Measurements from ENCODE around the gene LPIN3.

LPIN3 gene

GRCh38 chr20:41350408-41350962, 9.9 kb downstream of the LPIN3 start:
- no peak for DNase-seq
- H3K14ac ChIP-seq (ENCODE audit: low read length in 2 of 2), result no peak overlapping the region
- H3K79me1 ChIP-seq (replicated peaks; ENCODE audit: low read length, poor library complexity, severe bottlenecking), result peaks cover 6% of the 10 kb centered on the region
- H3K9me3 ChIP-seq (ENCODE audit: control insufficient read depth, low read length), result no peaks in the 10 kb centered on the region
- no peak overlapping the region for H3K9ac ChIP-seq (ENCODE audit: low read length)
- no peaks in the 10 kb centered on the region for H3K27me3 ChIP-seq (ENCODE audit: control insufficient read depth in 1 of 2, insufficient read depth in 1 of 2, low read length in 2 of 2)
- no peak overlapping the region for H2AFZ ChIP-seq (ENCODE audit: low read depth, low read length)
- no peak overlapping the region for H2BK120ac ChIP-seq (ENCODE audit: low read depth, low read length)
- H4K91ac ChIP-seq (ENCODE audit: low read length), result no peak overlapping the region
- H4K8ac ChIP-seq (ENCODE audit: low read length), result no peak overlapping the region
- no peak overlapping the region for H3K4ac ChIP-seq (ENCODE audit: low read depth in 1 of 2, low read length in 2 of 2)
- H3K27ac ChIP-seq (ENCODE audit: low read length, poor library complexity, severe bottlenecking), result no peak overlapping the region
- 94% methylated on average over 7 of the region's 7 CpGs for WGBS
- no peak overlapping the region for H3K23ac ChIP-seq (ENCODE audit: low read length in 2 of 2)
- H3K36me3 ChIP-seq (ENCODE audit: control insufficient read depth in 1 of 2, insufficient read depth in 2 of 2, low read depth in 1 of 2, low read length in 2 of 2), result peaks cover 72 to 82% of the 10 kb centered on the region in 2 experiments
- H3K4me2 ChIP-seq (ENCODE audit: low read length, poor library complexity, severe bottlenecking), result no peak overlapping the region
- no peak overlapping the region for H2BK15ac ChIP-seq (ENCODE audit: low read depth, poor library complexity, severe bottlenecking)
- H2BK12ac ChIP-seq (ENCODE audit: low read length in 2 of 2), result no peak overlapping the region
- H2BK5ac ChIP-seq (ENCODE audit: low read depth, low read length, poor library complexity, severe bottlenecking), result no peak overlapping the region
- H3K18ac ChIP-seq (ENCODE audit: low read depth in 1 of 2, low read length in 2 of 2), result no peak overlapping the region
- H3K4me1 ChIP-seq (ENCODE audit: control insufficient read depth, insufficient read depth, low read depth, low read length), result peaks cover 2% of the 10 kb centered on the region
- H3K4me3 ChIP-seq (ENCODE audit: insufficient read depth in 1 of 2, low read depth in 1 of 2, low read length in 2 of 2), result no peak overlapping the region
- no peak overlapping the region for H2AK5ac ChIP-seq (ENCODE audit: low read length, severe bottlenecking)

GRCh38 chr20:41352106-41352505, 11.5 kb downstream of the LPIN3 start:
- Histone ChIP-seq H3K27ac (ENCODE audit: low read length, poor library complexity, severe bottlenecking) (no peak overlapping the region), H4K91ac (ENCODE audit: low read length) (no peak overlapping the region)
- WGBS, result 97% methylated on average over 4 of the region's 4 CpGs

GRCh38 chr20:41352666-41353065, 12.0 kb downstream of the LPIN3 start:
- H4K8ac ChIP-seq (ENCODE audit: low read length), result no peak overlapping the region
- no peak overlapping the region for H2BK5ac ChIP-seq (ENCODE audit: low read depth, low read length, poor library complexity, severe bottlenecking)
- no peak overlapping the region for H2BK15ac ChIP-seq (ENCODE audit: low read depth, poor library complexity, severe bottlenecking)
- no peaks in the 10 kb centered on the region for H3K4me1 ChIP-seq (ENCODE audit: control insufficient read depth, insufficient read depth, low read depth, low read length)
- 83% methylated on average over 5 of the region's 5 CpGs for WGBS
- no peak overlapping the region for H3K9ac ChIP-seq (ENCODE audit: low read length)
- H2AFZ ChIP-seq (ENCODE audit: low read depth, low read length), result no peak overlapping the region
- no peak overlapping the region for H2AK5ac ChIP-seq (ENCODE audit: low read length, severe bottlenecking)
- H3K27me3 ChIP-seq (ENCODE audit: control insufficient read depth in 1 of 2, insufficient read depth in 1 of 2, low read length in 2 of 2), result no peaks in the 10 kb centered on the region
- no peak overlapping the region for H3K4ac ChIP-seq (ENCODE audit: low read depth in 1 of 2, low read length in 2 of 2)
- no peak overlapping the region for H3K27ac ChIP-seq (ENCODE audit: low read length, poor library complexity, severe bottlenecking)
- H3K23ac ChIP-seq (ENCODE audit: low read length in 2 of 2), result no peak overlapping the region
- no peak overlapping the region for H4K91ac ChIP-seq (ENCODE audit: low read length)
- no peak overlapping the region for H3K4me3 ChIP-seq (ENCODE audit: insufficient read depth in 1 of 2, low read depth in 1 of 2, low read length in 2 of 2)
- H2BK12ac ChIP-seq (ENCODE audit: low read length in 2 of 2), result no peak overlapping the region
- peaks cover 79 to 89% of the 10 kb centered on the region in 2 experiments for H3K36me3 ChIP-seq (ENCODE audit: control insufficient read depth in 1 of 2, insufficient read depth in 2 of 2, low read depth in 1 of 2, low read length in 2 of 2)
- H3K4me2 ChIP-seq (ENCODE audit: low read length, poor library complexity, severe bottlenecking), result no peak overlapping the region
- no peak overlapping the region for H2BK120ac ChIP-seq (ENCODE audit: low read depth, low read length)
- H3K9me3 ChIP-seq (ENCODE audit: control insufficient read depth, low read length), result no peaks in the 10 kb centered on the region
- H3K18ac ChIP-seq (ENCODE audit: low read depth in 1 of 2, low read length in 2 of 2), result no peak overlapping the region
- H3K14ac ChIP-seq (ENCODE audit: low read length in 2 of 2), result no peak overlapping the region
- no peak for DNase-seq
- peaks cover 2% of the 10 kb centered on the region for H3K79me1 ChIP-seq (replicated peaks; ENCODE audit: low read length, poor library complexity, severe bottlenecking)

More at GRCh38 chr20:41352106-41352505, 11.5 kb downstream of the LPIN3 start:
- no peak overlapping the region for H2BK5ac ChIP-seq (ENCODE audit: low read depth, low read length, poor library complexity, severe bottlenecking)
- peaks cover 79 to 88% of the 10 kb centered on the region in 2 experiments for H3K36me3 ChIP-seq (ENCODE audit: control insufficient read depth in 1 of 2, insufficient read depth in 2 of 2, low read depth in 1 of 2, low read length in 2 of 2)
- H2AFZ ChIP-seq (ENCODE audit: low read depth, low read length), result no peak overlapping the region
- H4K8ac ChIP-seq (ENCODE audit: low read length), result no peak overlapping the region
- H3K4me2 ChIP-seq (ENCODE audit: low read length, poor library complexity, severe bottlenecking), result no peak overlapping the region
- H2BK15ac ChIP-seq (ENCODE audit: low read depth, poor library complexity, severe bottlenecking), result no peak overlapping the region
- no peak overlapping the region for H3K14ac ChIP-seq (ENCODE audit: low read length in 2 of 2)
- no peak overlapping the region for H2BK120ac ChIP-seq (ENCODE audit: low read depth, low read length)
- no peak overlapping the region for H3K23ac ChIP-seq (ENCODE audit: low read length in 2 of 2)
- H3K4me3 ChIP-seq (ENCODE audit: insufficient read depth in 1 of 2, low read depth in 1 of 2, low read length in 2 of 2), result no peak overlapping the region
- H2AK5ac ChIP-seq (ENCODE audit: low read length, severe bottlenecking), result no peak overlapping the region
- no peaks in the 10 kb centered on the region for H3K9me3 ChIP-seq (ENCODE audit: control insufficient read depth, low read length)
- no peaks in the 10 kb centered on the region for H3K27me3 ChIP-seq (ENCODE audit: control insufficient read depth in 1 of 2, insufficient read depth in 1 of 2, low read length in 2 of 2)
- peaks cover 2% of the 10 kb centered on the region for H3K79me1 ChIP-seq (replicated peaks; ENCODE audit: low read length, poor library complexity, severe bottlenecking)
- no peak overlapping the region for H2BK12ac ChIP-seq (ENCODE audit: low read length in 2 of 2)
- no peak overlapping the region for H3K9ac ChIP-seq (ENCODE audit: low read length)
- no peak overlapping the region for H3K4ac ChIP-seq (ENCODE audit: low read depth in 1 of 2, low read length in 2 of 2)
- H3K4me1 ChIP-seq (ENCODE audit: control insufficient read depth, insufficient read depth, low read depth, low read length), result no peaks in the 10 kb centered on the region
- H3K18ac ChIP-seq (ENCODE audit: low read depth in 1 of 2, low read length in 2 of 2), result no peak overlapping the region
- no peak for DNase-seq

DNA sequence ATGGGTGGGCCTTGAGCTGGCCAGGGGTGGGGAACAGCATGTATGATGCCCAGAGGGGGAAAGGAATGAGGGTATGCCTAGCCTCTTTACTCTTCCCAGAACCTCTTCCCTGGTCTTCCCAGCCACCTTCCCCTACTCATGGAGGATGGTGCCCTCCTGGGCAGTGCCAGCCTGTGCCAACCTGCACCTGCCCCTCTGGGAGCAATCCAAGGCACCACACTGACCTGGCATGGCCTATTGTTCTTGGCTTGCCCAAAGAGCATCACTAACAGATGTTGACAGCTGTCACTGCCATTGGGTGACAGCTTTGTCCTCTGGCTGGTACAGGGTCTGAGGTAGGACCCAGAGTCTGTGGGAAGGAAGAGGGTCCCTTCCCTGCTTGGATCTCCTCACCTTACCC, 12.9 kb downstream of the LPIN3 start:
- Histone ChIP-seq H4K8ac (ENCODE audit: low read length) (no peak overlapping the region), H4K91ac (ENCODE audit: low read length) (peak overlapping the region; percentile 25), H3K9me3 (ENCODE audit: control insufficient read depth, low read length) (no peaks in the 10 kb centered on the region), H3K27ac (ENCODE audit: low read length, poor library complexity, severe bottlenecking) (no peak overlapping the region), H2BK12ac (ENCODE audit: low read length in 2 of 2) (no peak overlapping the region), H2AFZ (ENCODE audit: low read depth, low read length) (no peak overlapping the region), H3K79me1 (replicated peaks; ENCODE audit: low read length, poor library complexity, severe bottlenecking) (no peaks in the 10 kb centered on the region), H3K27me3 (ENCODE audit: control insufficient read depth in 1 of 2, insufficient read depth in 1 of 2, low read length in 2 of 2) (no peaks in the 10 kb centered on the region), H2BK15ac (ENCODE audit: low read depth, poor library complexity, severe bottlenecking) (no peak overlapping the region), H3K9ac (ENCODE audit: low read length) (no peak overlapping the region), H3K4ac (ENCODE audit: low read depth in 1 of 2, low read length in 2 of 2) (no peak overlapping the region), H3K4me2 (ENCODE audit: low read length, poor library complexity, severe bottlenecking) (no peak overlapping the region), H3K14ac (ENCODE audit: low read length in 2 of 2) (no peak overlapping the region), H3K4me1 (ENCODE audit: control insufficient read depth, insufficient read depth, low read depth, low read length) (peaks cover 3% of the 10 kb centered on the region), H2AK5ac (ENCODE audit: low read length, severe bottlenecking) (no peak overlapping the region), H2BK120ac (ENCODE audit: low read depth, low read length) (no peak overlapping the region), H3K4me3 (ENCODE audit: insufficient read depth in 1 of 2, low read depth in 1 of 2, low read length in 2 of 2) (no peak overlapping the region), H3K23ac (ENCODE audit: low read length in 2 of 2) (no peak overlapping the region), H3K18ac (ENCODE audit: low read depth in 1 of 2, low read length in 2 of 2) (no peak overlapping the region), H2BK5ac (ENCODE audit: low read depth, low read length, poor library complexity, severe bottlenecking) (no peak overlapping the region), H3K36me3 (ENCODE audit: control insufficient read depth in 1 of 2, insufficient read depth in 2 of 2, low read depth in 1 of 2, low read length in 2 of 2) (peaks cover 79 to 89% of the 10 kb centered on the region in 2 experiments)
- no peak for DNase-seq
